Upper lobe of left lung (tissue), 6 donors: Measurements from ENCODE around the gene FOXD2. TPM values are rescaled to one million over a fixed set of nuclear protein-coding genes. Genes with fewer than 3 reads are reported as not detected.

ENCODE experiments used
- ATAC-seq, 2 donors: fragments of 200-7000 bp; cut with Tn5 transposase; one replicate each; pipeline ENCODE4 v1.9.1; 2022; ENCODE audit warnings: mild to moderate bottlenecking in 2 of 2, moderate library complexity in 2 of 2; ENCODE audit not compliant: low FRiP score in 2 of 2
- DNase-seq, 2 donors: peaks; one replicate each; pipeline ENCODE4 v3.0.0-alpha.2; 2019 to 2020
- H3K27ac ChIP-seq, 4 donors: fragments of 200-600 bp; sonication (generic); one replicate each; pipeline ENCODE4 v1.5.1; 2016 to 2019
- H3K27me3 ChIP-seq, 4 donors: fragments of 200-600 bp; sonication (generic); one replicate each; pipeline ENCODE4 v1.5.1; 2017 to 2019
- H3K36me3 ChIP-seq, 4 donors: fragments of 200-600 bp; sonication (generic); one replicate each; pipeline ENCODE4 v1.5.1; 2016 to 2019
- H3K4me1 ChIP-seq, 4 donors: fragments of 200-600 bp; sonication (generic); one replicate each; pipeline ENCODE4 v1.5.1; 2018 to 2019
- H3K4me3 ChIP-seq, 4 donors: fragments of 200-600 bp; sonication (generic); one replicate each; pipeline ENCODE4 v1.5.1; 2017 to 2019; ENCODE audit warnings: mild to moderate bottlenecking in 2 of 4, moderate library complexity in 1 of 4
- H3K9me3 ChIP-seq, 4 donors: fragments of 200-600 bp; sonication (generic); one replicate each; pipeline ENCODE4 v1.5.1; 2018 to 2019
- EP300 ChIP-seq, 4 donors: sonication (generic); formaldehyde crosslinking; IDR thresholded peaks; one replicate each; pipeline ENCODE4 v1.5.1; 2017; ENCODE audit warnings: antibody characterized with exemption in 4 of 4, control low read depth in 2 of 4
- POLR2A ChIP-seq, 4 donors: fragments of 450-650 bp; IDR thresholded peaks; one replicate each; pipeline ENCODE4 v1.5.1; 2016 to 2017; ENCODE audit warnings: antibody characterized with exemption in 4 of 4, mild to moderate bottlenecking in 2 of 4
- POLR2AphosphoS5 ChIP-seq, 2 donors: sonication (generic); formaldehyde crosslinking; IDR thresholded peaks; one replicate each; pipeline ENCODE4 v1.5.1; 2017; ENCODE audit warnings: antibody characterized with exemption in 2 of 2
- WGBS, 2 donors: methylation state at CpG; one replicate each; pipeline ENCODE4 v1.1.5; 2017 to 2018; 5-methylcytosine and 5-hydroxymethylcytosine counted together
- total RNA-seq, 6 donors: library from RNA; depleted of rRNA in 4 of 6; stranded (reverse); fragments of >200 nt in 4 of 6; gene quantifications; one replicate each; pipeline versions ENCODE4 v1.1.0 to v1.2.1, GENCODE V29; 2016 to 2021
- TF ChIP-seq, protein P1 (sequence below), 6 experiments: fragments of 450-650 bp in 4 of 6; fragments of 200-600 bp in 2 of 6; sonication (generic) in 2 of 6; IDR thresholded peaks; one replicate each; pipeline ENCODE4 v1.5.1; 2016 to 2019; ENCODE audit warnings: antibody characterized with exemption in 6 of 6
- donor health status: DM: no; HTN: no; CAD: no; lungs with moderate emphysema.
- donor health status: DM: no; HTN: yes; CAD: no; lungs with severe emphysema.

The FOXD2 gene
- total RNA-seq, 6 donors from 2014 or later = under 0.01 to 0.69 (median 0.40) TPM

DNA sequence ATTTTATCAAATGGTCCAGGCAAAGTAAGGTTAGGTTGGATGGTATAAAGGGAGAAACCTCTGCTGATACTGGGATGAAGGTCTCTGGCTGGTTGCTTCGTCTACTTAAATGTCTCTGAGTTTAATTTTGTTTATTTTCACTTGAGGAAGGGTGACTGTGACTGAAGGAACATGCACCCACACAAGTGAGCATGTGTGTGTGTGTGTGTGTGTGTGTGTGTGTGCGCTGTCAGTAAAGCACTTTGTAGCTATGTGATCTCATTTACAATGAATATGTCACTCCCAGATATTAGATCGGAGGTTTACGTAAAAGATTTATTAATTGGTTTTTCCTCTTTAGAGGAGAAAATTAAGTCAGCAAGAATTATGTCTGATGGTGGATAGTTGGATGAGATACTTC is 4.4 kb downstream of the FOXD2 start:
- no peak for DNase-seq
- Histone ChIP-seq H3K9me3 (no peaks in the 10 kb centered on the region), H3K4me3 (no peak overlapping the region), H3K4me1 (peaks cover 16 to 40% (median 24%) of the 10 kb centered on the region in 4 donors), H3K36me3 (no peaks in the 10 kb centered on the region), H3K27me3 (peaks cover 4 to 68% (median 42%) of the 10 kb centered on the region in 4 donors), H3K27ac (no peak overlapping the region)
- no peak for TF ChIP-seq POLR2AphosphoS5 (IDR thresholded peaks at IDR 0.05)
- TF ChIP-seq, protein P1, sequence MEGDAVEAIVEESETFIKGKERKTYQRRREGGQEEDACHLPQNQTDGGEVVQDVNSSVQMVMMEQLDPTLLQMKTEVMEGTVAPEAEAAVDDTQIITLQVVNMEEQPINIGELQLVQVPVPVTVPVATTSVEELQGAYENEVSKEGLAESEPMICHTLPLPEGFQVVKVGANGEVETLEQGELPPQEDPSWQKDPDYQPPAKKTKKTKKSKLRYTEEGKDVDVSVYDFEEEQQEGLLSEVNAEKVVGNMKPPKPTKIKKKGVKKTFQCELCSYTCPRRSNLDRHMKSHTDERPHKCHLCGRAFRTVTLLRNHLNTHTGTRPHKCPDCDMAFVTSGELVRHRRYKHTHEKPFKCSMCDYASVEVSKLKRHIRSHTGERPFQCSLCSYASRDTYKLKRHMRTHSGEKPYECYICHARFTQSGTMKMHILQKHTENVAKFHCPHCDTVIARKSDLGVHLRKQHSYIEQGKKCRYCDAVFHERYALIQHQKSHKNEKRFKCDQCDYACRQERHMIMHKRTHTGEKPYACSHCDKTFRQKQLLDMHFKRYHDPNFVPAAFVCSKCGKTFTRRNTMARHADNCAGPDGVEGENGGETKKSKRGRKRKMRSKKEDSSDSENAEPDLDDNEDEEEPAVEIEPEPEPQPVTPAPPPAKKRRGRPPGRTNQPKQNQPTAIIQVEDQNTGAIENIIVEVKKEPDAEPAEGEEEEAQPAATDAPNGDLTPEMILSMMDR (IDR thresholded peaks at IDR 0.05) = no peak
- no peak for TF ChIP-seq EP300 (IDR thresholded peaks at IDR 0.05)
- TF ChIP-seq POLR2A (IDR thresholded peaks at IDR 0.05) = no peak
- WGBS, 2 donors = 87 to 93% methylated on average over 4 of the region's 4 CpGs
- ATAC-seq = no peak

GRCh38 chr1:47442842-47443529 is 5.1 kb downstream of the FOXD2 start:
- H3K36me3 ChIP-seq = no peaks in the 10 kb centered on the region
- no peaks in the 10 kb centered on the region for H3K9me3 ChIP-seq
- DNase-seq (no peak), ATAC-seq (no peak)
- H3K4me3 ChIP-seq = no peak overlapping the region
- TF ChIP-seq POLR2A (IDR thresholded peaks at IDR 0.05) (no peak), EP300 (IDR thresholded peaks at IDR 0.05) (no peak), POLR2AphosphoS5 (IDR thresholded peaks at IDR 0.05) (no peak)
- TF ChIP-seq, protein P1 (IDR thresholded peaks at IDR 0.05) = no peak
- H3K4me1 ChIP-seq = peaks cover 16 to 35% (median 21%) of the 10 kb centered on the region in 4 donors
- H3K27me3 ChIP-seq = peaks cover 4 to 70% (median 43%) of the 10 kb centered on the region in 4 donors
- WGBS, 2 donors = 49 to 56% methylated on average over 9 of the region's 9 CpGs
- no peak overlapping the region for H3K27ac ChIP-seq

- H3K27ac ChIP-seq = no peak overlapping the region
- TF ChIP-seq, protein P1 (IDR thresholded peaks at IDR 0.05) = no peak
- no peak for TF ChIP-seq POLR2AphosphoS5 (IDR thresholded peaks at IDR 0.05)
- TF ChIP-seq POLR2A (IDR thresholded peaks at IDR 0.05) = no peak
- no peak for TF ChIP-seq EP300 (IDR thresholded peaks at IDR 0.05)
- no peaks in the 10 kb centered on the region for H3K36me3 ChIP-seq
- ATAC-seq (no peak), DNase-seq (no peak)
- H3K9me3 ChIP-seq = no peaks in the 10 kb centered on the region
- H3K4me3 ChIP-seq = peak overlapping the region in 2 of 4 donors; percentile 26 to 39
- 17 to 18% methylated on average over 45 of the region's 45 CpGs for WGBS, 2 donors
- H3K27me3 ChIP-seq = peaks cover 4 to 66% (median 39%) of the 10 kb centered on the region in 4 donors
- peaks cover 12 to 27% (median 16%) of the 10 kb centered on the region in 4 donors for H3K4me1 ChIP-seq
These were observed 5.9 kb downstream of the FOXD2 start for GRCh38 chr1:47443530-47444296.

DNA sequence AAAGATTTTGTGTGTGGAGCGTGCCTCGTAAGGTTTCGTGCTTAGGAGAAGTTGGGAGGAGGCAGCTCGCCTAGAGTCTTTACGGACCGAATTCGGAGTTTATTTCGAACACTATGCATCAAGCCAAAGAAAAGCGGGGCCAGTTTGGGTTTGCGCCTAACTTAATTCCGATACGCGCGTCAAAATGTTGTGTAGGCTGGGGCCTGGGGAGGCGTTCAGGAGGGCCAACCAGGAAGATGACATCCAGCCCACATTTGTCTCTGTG is 6.4 kb downstream of the FOXD2 start:
- WGBS, 2 donors = 16 to 20% methylated on average over 15 of the region's 15 CpGs
- Histone ChIP-seq H3K27ac (no peak overlapping the region), H3K36me3 (no peaks in the 10 kb centered on the region), H3K4me1 (peaks cover 7 to 22% (median 14%) of the 10 kb centered on the region in 4 donors), H3K4me3 (peak overlapping the region in 2 of 4 donors; percentile 26 to 39), H3K9me3 (no peaks in the 10 kb centered on the region), H3K27me3 (peaks cover 2 to 66% (median 34%) of the 10 kb centered on the region in 4 donors)
- TF ChIP-seq POLR2AphosphoS5 (IDR thresholded peaks at IDR 0.05) (no peak), EP300 (IDR thresholded peaks at IDR 0.05) (no peak), POLR2A (IDR thresholded peaks at IDR 0.05) (no peak)
- TF ChIP-seq, protein P1 (IDR thresholded peaks at IDR 0.05) = no peak
- ATAC-seq (no peak), DNase-seq (no peak)
